Measurements from ENCODE around the gene TXNDC17. TPM values are rescaled to one million over a fixed set of nuclear protein-coding genes. Genes with fewer than 3 reads are reported as not detected.

TXNDC17 gene
- total and polyA plus RNA-seq, 9 of the 15 experiments (the other 6 are each of a cell fraction or from before 2014, with no cell fraction given), result 108 to 759 (median 179) TPM

GRCh38 chr17:6640536-6641246 is at the start of gene TXNDC17, which contains the start of gene KIAA0753 (continued):
- TF ChIP-seq GTF3C2 (IDR thresholded peaks at IDR 0.05; ENCODE audit: borderline replicate concordance, extremely low read depth, insufficient read length) (no peak), POLR3A (IDR thresholded peaks at IDR 0.05; ENCODE audit: borderline replicate concordance, extremely low read depth, insufficient read depth, insufficient read length) (no peak), POLR2H (tag; IDR thresholded peaks at IDR 0.05; ENCODE audit: low read depth) (peak; percentile 78), TARDBP (IDR thresholded peaks at IDR 0.05) (no peak), FOXJ2 (tag; IDR thresholded peaks at IDR 0.05) (no peak), XRCC4 (IDR thresholded peaks at IDR 0.05; ENCODE audit: extremely low read depth, insufficient read depth, insufficient read length) (no peak), ARID3B (CRISPR knock-in tag; IDR thresholded peaks at IDR 0.05; ENCODE audit: borderline replicate concordance) (no peak), RBFOX2 (IDR thresholded peaks at IDR 0.05; ENCODE audit: low read depth, low read length) (peak; percentile 97), ZNF384 (IDR thresholded peaks at IDR 0.05; ENCODE audit: low read depth, low read length) (no peak), MECOM (CRISPR knock-in tag; IDR thresholded peaks at IDR 0.05) (no peak), ZNF561 (CRISPR knock-in tag; conservative IDR thresholded peaks at IDR 0.05) (no peak), PHTF2 (CRISPR knock-in tag; IDR thresholded peaks at IDR 0.05) (no peak), ZNF354B (CRISPR knock-in tag; IDR thresholded peaks at IDR 0.05) (no peak), HNRNPLL (IDR thresholded peaks at IDR 0.05; ENCODE audit: low read depth, low read length, poor library complexity, severe bottlenecking) (peak; percentile 87), FOXA3 (CRISPR knock-in tag; conservative IDR thresholded peaks at IDR 0.05 in 1 of 2, IDR thresholded peaks at IDR 0.05 in 1 of 2) (no peak), ZFX (CRISPR knock-in tag; IDR thresholded peaks at IDR 0.05) (peak; percentile 93), HBP1 (CRISPR knock-in tag; IDR thresholded peaks at IDR 0.05) (no peak), PRPF4 (IDR thresholded peaks at IDR 0.05; ENCODE audit: insufficient read depth, low read depth, low read length, poor library complexity, severe bottlenecking) (peak; percentile 30), TRIM28 (IDR thresholded peaks at IDR 0.05) (no peak), ZNF184 (CRISPR knock-in tag; IDR thresholded peaks at IDR 0.05) (no peak), CXXC5 (CRISPR knock-in tag; IDR thresholded peaks at IDR 0.05) (peak; percentile 74), TGIF2 (CRISPR knock-in tag; IDR thresholded peaks at IDR 0.05) (no peak)

All from K562 (cell line).